LNCaP clone FGC (cell line): Measurements from ENCODE around the gene MORN1.

Source experiments
- DNase-seq: peaks from one replicate; pipeline ENCODE4 v3.0.0-alpha.2; 2011; ENCODE audit warnings: low read depth
- H3K4me3 ChIP-seq: 2 replicates; pipeline ENCODE4 v1.5.1; 2011; ENCODE audit warnings: mild to moderate bottlenecking, low read depth, low read length, control low read depth
- TF ChIP-seq, protein P1 (sequence below): IDR thresholded peaks from 2 replicates; pipeline ENCODE4 v1.5.1; 2012; ENCODE audit warnings: mild to moderate bottlenecking; ENCODE audit not compliant: control insufficient read depth, insufficient read depth; ENCODE audit errors: extremely low read depth

The MORN1 gene

DNA sequence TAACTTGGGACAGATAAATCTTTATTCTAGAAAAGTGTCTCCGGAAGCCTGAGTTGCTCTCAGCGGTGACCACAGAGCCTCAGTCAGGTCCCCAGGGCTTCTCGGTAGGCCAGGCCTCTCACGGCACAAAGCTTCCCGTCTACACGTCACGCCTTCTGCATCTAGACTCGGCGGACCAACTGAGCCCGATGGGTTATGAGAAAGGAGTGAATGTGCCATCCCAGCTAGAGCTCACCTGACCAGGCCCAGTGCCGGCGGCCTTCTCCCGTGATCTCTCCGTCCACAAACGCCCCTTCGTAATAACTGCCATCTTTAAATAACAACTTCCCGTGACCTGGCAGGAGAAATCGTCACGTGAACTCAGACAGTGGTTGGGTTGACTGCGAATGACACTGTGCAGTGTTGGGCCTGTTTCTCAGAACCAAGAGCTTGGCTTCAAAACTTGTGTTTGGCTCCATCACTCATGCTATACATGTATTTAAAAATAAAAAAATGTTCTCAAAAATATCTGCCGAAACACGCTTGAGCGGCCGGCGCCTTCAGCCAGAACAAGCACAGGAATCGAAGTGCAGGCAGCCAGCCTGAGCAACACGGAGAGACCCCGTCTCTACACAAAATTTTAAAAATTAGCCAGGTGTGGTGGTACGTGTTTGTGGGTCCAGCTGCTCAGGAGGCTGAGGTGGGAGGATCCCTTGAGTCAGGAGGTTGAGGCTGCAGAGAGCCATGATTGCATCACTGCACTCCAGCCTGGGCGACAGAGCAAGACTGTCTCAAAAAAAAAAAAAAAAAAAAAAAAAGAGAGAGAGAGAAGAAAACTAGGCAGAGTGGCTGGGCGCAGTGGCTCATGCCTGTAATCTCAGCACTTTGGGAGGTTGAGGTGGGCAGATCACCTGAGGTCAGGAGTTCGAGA is 3.1 kb downstream of the MORN1 start:
- TF ChIP-seq, protein P1, sequence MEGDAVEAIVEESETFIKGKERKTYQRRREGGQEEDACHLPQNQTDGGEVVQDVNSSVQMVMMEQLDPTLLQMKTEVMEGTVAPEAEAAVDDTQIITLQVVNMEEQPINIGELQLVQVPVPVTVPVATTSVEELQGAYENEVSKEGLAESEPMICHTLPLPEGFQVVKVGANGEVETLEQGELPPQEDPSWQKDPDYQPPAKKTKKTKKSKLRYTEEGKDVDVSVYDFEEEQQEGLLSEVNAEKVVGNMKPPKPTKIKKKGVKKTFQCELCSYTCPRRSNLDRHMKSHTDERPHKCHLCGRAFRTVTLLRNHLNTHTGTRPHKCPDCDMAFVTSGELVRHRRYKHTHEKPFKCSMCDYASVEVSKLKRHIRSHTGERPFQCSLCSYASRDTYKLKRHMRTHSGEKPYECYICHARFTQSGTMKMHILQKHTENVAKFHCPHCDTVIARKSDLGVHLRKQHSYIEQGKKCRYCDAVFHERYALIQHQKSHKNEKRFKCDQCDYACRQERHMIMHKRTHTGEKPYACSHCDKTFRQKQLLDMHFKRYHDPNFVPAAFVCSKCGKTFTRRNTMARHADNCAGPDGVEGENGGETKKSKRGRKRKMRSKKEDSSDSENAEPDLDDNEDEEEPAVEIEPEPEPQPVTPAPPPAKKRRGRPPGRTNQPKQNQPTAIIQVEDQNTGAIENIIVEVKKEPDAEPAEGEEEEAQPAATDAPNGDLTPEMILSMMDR: no peak
- no peak overlapping the region for H3K4me3 ChIP-seq
- DNase-seq: no peak

DNA sequence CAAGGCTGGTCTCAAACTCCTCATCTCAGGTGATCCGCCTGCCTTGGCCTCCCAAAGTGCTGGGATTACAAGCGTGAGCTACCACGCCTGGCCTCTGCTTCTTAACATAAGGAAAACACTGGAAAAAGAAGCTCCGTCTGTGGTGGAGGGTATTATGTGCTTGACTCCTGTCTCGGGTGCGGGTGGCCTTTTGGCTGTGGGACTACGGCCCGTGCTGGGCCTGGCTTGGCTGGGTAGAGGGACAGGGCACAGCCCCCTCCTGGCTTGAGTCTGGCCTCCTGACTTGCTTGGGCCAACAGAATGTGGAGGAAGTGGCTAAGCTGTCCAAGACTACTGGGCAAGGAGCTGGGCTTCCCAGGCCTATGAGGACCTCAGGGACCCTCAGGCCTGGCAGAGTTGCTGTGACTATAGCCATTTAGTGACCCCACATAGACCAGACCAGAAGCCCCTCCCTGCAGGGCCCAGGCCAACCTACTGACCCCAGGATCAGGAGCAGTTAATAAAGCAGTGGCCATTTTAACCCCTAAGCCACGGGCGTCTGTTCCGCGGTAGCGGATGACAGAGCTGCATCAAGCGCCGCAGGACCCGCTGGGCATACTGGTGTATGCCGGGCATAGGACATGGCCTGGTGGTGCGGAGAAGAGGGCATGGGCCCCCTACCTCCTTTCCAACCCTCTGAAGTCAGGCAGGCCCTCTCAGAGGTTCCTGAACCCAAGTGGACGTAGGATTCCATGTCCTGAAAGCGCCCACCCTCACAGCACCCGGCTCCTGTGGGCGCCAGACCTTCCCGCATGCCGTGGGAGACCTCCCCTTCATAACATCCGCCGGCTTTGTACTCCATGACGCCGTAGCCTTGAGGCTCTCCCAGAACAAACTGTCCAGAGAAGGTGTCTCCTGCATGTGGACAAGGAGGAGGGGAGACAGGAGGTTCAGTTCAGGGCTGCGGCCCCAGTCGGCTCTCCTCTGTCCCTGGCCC is 4.4 kb downstream of the MORN1 start:
- TF ChIP-seq, protein P1: no peak
- DNase-seq: no peak
- no peak overlapping the region for H3K4me3 ChIP-seq

DNA sequence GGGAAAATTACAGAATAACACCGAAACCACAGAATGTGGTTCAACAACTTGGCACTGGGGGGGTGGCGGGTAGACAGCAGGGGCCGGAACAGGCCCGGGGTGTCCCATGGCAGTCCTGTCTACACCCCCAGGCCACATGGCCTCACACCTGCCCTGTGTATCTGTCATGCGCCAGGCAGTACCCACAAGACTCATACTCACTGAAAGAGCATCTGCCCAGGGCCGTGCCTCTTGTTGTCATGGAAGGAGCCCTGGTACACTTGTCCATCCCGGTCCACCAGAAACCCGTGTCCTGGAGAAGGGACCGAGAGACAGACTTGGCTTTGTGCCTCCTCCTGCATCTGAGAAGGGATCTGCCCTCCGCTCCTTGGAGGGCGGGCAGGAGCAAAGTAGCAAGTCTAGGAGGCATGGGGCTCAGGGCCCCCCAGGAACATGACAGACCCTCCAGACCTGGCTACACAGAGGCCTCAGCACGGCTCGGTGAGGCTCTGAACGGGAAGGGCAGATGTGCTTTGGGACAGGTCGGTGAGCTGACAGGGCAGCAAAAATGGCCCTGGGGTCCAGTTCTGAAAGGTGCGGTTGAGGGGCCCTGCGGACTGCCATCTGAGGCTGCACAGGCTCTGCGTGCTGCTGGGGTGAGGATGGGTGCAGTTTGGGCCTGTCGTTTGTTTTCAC is 5.6 kb downstream of the MORN1 start:
- TF ChIP-seq, protein P1: no peak
- no peak overlapping the region for H3K4me3 ChIP-seq
- DNase-seq: no peak

DNA sequence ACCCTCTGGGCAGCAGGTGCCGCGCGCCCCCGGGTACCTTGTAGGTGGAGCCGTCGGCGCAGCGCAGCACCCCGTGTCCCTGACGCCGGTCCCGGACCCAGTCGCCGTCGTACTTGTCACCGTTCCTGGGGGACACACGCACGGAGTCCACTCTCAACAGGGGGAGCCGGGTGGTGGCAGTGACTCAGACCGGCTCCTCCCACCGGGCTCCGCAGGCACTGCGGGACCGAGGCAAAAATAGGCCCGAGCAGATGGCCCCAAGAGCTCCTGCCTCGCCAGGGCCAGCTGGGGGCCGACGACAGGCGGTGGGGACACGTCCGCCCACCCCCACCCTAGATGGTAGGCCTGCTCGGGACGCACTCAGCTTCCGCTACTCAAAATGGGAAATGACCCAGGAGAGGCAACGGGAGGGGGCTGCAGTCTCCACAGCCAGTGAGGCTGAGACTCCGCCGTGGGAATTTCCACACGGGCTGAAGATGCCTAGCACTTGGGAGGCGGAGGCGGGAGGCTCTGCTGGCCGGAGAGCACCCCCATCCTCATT is 6.3 kb downstream of the MORN1 start:
- H3K4me3 ChIP-seq: no peak overlapping the region
- TF ChIP-seq, protein P1: no peak
- DNase-seq: no peak

DNA sequence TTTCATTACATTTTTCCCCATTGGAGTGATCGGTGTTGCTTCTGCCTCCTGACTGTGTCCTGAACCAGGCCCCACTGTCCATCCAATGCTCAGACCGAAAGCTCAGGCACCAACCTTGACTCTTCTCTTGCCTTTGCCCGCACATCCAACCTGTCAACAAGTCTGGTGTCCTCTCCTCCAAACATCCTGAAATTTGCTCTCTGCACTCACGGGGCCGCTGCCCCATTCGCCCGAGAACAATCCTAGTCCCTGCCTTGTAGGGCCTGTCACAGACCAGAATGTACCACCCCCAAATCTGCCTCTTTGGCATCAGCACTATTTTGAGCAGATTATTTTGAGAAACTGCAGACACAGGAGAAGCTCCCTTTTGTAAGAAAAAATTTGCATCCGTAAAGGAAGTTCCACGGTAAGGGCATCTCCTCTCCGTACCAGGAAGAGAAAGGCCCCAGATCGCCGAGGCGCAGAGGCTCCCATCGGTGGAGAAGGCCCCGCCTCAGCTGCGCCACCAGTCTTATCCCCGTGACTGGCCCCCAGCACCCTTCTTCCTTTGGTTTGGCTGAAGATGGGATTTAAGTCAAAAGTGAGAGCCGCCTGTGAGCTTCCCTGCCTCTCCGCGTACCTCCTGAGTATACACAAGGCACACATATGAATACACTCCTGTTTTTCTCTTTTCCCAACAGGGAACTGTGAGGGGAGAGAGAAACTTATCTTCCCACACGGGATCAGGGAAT is 7.1 kb downstream of the MORN1 start:
- DNase-seq: no peak
- H3K4me3 ChIP-seq: no peak overlapping the region
- TF ChIP-seq, protein P1: no peak

DNA sequence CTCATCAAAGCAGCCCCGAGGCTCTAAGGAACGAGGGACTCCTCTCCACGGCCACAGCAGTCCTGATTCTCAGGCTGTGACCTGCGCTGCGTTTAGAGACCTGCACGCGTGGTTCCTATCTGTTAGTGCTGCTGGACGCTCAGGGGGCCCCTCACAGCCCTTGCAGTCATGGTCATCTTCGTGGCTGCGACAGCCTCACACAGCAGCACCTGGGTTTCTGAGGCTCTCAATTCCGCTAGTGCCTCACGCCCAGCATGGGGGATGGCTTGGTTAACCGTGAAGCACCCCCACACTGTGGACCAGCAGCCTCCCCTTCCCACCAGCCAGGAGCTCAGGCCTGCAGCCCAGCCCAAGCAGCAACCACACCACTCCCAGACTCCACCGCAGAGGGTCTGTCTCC is 7.8 kb downstream of the MORN1 start:
- no peak for DNase-seq
- no peak overlapping the region for H3K4me3 ChIP-seq
- TF ChIP-seq, protein P1: no peak
